Large intestine (tissue), 3 donors: ENCODE measurements around the gene LARP1B. TPM values are rescaled to one million over a fixed set of nuclear protein-coding genes. Genes with fewer than 3 reads are reported as not detected.
"Not testable (repeated sequence)": the region's sequence is repeated elsewhere in the genome, so short reads cannot be mapped to it uniquely, and the experiment has no call there.

Experiments
- DNase-seq, 2 donors: peaks; one replicate each; pipeline versions ENCODE4 v3.0.0 to v3.0.0-alpha.2; 2013
- H3K27ac ChIP-seq: one replicate; pipeline ENCODE4 v1.5.1; 2013; ENCODE audit warnings: low read length
- H3K27me3 ChIP-seq: 2 replicates; pipeline ENCODE4 v1.6.1; 2013; ENCODE audit warnings: low read length; ENCODE audit not compliant: control insufficient read depth, insufficient read depth
- H3K36me3 ChIP-seq: 2 replicates; pipeline ENCODE4 v1.6.1; 2013; ENCODE audit warnings: low read length; ENCODE audit not compliant: control insufficient read depth, insufficient read depth
- H3K4me1 ChIP-seq: one replicate; pipeline ENCODE4 v1.6.1; 2013; ENCODE audit warnings: low read length; ENCODE audit not compliant: control insufficient read depth, insufficient read depth
- H3K4me3 ChIP-seq: one replicate; pipeline ENCODE4 v1.5.1; 2013; ENCODE audit warnings: low read length
- H3K9me3 ChIP-seq: one replicate; pipeline ENCODE4 v1.6.1; 2013; ENCODE audit warnings: mild to moderate bottlenecking, low read depth, low read length, moderate library complexity; ENCODE audit not compliant: control insufficient read depth
- WGBS: methylation state at CpG from one replicate; pipeline ENCODE4 v1.1.5; 2013; ENCODE audit warnings: low lambda C conversion rate; ENCODE audit not compliant: insufficient coverage; 5-methylcytosine and 5-hydroxymethylcytosine counted together
- polyA plus RNA-seq: library from polyadenylated mRNA; unstranded; fragments of 120-200 nt; gene quantifications from one replicate; pipeline ENCODE4 v1.2.1, GENCODE V29; 2013

The LARP1B gene
- polyA plus RNA-seq, 1 donor = 26.0 TPM

- DNase-seq, H3K4me3 ChIP-seq, H3K9me3 ChIP-seq, H3K36me3 ChIP-seq, H3K27me3 ChIP-seq, H3K4me1 ChIP-seq, H3K27ac ChIP-seq: not testable (repeated sequence)
- WGBS = 100% methylated on average over 2 of the region's 10 CpGs
Observed at GRCh38 chr4:128055441-128056206, 5.5 kb upstream of the LARP1B start.

GRCh38 chr4:128056396-128056795, 4.7 kb upstream of the LARP1B start:
- no peak for DNase-seq
- Histone ChIP-seq H3K4me3 (no peak overlapping the region), H3K27ac (no peak overlapping the region), H3K9me3 (no peaks in the 10 kb centered on the region), H3K36me3 (no peaks in the 10 kb centered on the region), H3K27me3 (no peaks in the 10 kb centered on the region), H3K4me1 (no peaks in the 10 kb centered on the region)

GRCh38 chr4:128060121-128060698, 902 bp upstream of the LARP1B start:
- Histone ChIP-seq H3K27me3 (no peaks in the 10 kb centered on the region), H3K9me3 (no peaks in the 10 kb centered on the region), H3K36me3 (no peaks in the 10 kb centered on the region), H3K27ac (peak overlapping the region; percentile 96), H3K4me3 (peak overlapping the region; percentile 52), H3K4me1 (peaks cover 3% of the 10 kb centered on the region)
- 21% methylated on average over 8 of the region's 21 CpGs for WGBS
- no peak for DNase-seq

GRCh38 chr4:128061566-128062536, 739 bp downstream of the LARP1B start:
- Histone ChIP-seq H3K4me3 (peak overlapping the region; percentile 86), H3K27ac (peak overlapping the region; percentile 96), H3K4me1 (peaks cover 5% of the 10 kb centered on the region), H3K36me3 (no peaks in the 10 kb centered on the region), H3K27me3 (no peaks in the 10 kb centered on the region), H3K9me3 (no peaks in the 10 kb centered on the region)
- no CpG with 5 or more reads among the region's 101 CpGs for WGBS
- peak; percentile 63 to 84 for DNase-seq

GRCh38 chr4:128066453-128066820, 5.3 kb downstream of the LARP1B start:
- no CpG with 5 or more reads among the region's 10 CpGs for WGBS
- H3K27ac ChIP-seq, DNase-seq, H3K36me3 ChIP-seq, H3K9me3 ChIP-seq, H3K27me3 ChIP-seq, H3K4me3 ChIP-seq, H3K4me1 ChIP-seq: not testable (repeated sequence)

GRCh38 chr4:128068918-128069317, 7.8 kb downstream of the LARP1B start:
- H3K4me1 ChIP-seq = peaks cover 2% of the 10 kb centered on the region
- H3K27me3 ChIP-seq = no peaks in the 10 kb centered on the region
- no peak overlapping the region for H3K4me3 ChIP-seq
- WGBS = no CpG with 5 or more reads among the region's 3 CpGs
- H3K9me3 ChIP-seq = no peaks in the 10 kb centered on the region
- DNase-seq = peak in 1 of 2 donors; percentile 3
- no peak overlapping the region for H3K27ac ChIP-seq
- H3K36me3 ChIP-seq = no peaks in the 10 kb centered on the region

GRCh38 chr4:128076464-128076863, 15.4 kb downstream of the LARP1B start:
- no peak for DNase-seq
- H3K4me3 ChIP-seq = no peak overlapping the region
- H3K36me3 ChIP-seq = peaks cover 21% of the 10 kb centered on the region
- H3K4me1 ChIP-seq = no peaks in the 10 kb centered on the region
- no peak overlapping the region for H3K27ac ChIP-seq
- no peaks in the 10 kb centered on the region for H3K9me3 ChIP-seq
- no peaks in the 10 kb centered on the region for H3K27me3 ChIP-seq
- 94% methylated on average over 2 of the region's 4 CpGs for WGBS

- not testable (repeated sequence) for H3K9me3 ChIP-seq, H3K4me1 ChIP-seq, DNase-seq, H3K27ac ChIP-seq, H3K27me3 ChIP-seq, H3K4me3 ChIP-seq
- peaks cover 43% of the 10 kb centered on the region for H3K36me3 ChIP-seq
- no CpG with 5 or more reads among the region's 6 CpGs for whole genome bisulfite sequencing
Observed at GRCh38 chr4:128095293-128095692, 34.2 kb downstream of the LARP1B start.

- no peaks in the 10 kb centered on the region for H3K27me3 ChIP-seq
- no peak overlapping the region for H3K27ac ChIP-seq
- no peak overlapping the region for H3K4me3 ChIP-seq
- no peaks in the 10 kb centered on the region for H3K9me3 ChIP-seq
- no peaks in the 10 kb centered on the region for H3K4me1 ChIP-seq
- DNase-seq = no peak
- peaks cover 10% of the 10 kb centered on the region for H3K36me3 ChIP-seq
- no CpG with 5 or more reads among the region's 3 CpGs for WGBS
Observed at GRCh38 chr4:128107766-128108165, 46.7 kb downstream of the LARP1B start.

GRCh38 chr4:128123036-128123435, 61.9 kb downstream of the LARP1B start:
- DNase-seq = no peak
- Histone ChIP-seq H3K36me3 (peaks cover 12% of the 10 kb centered on the region), H3K4me1 (no peaks in the 10 kb centered on the region), H3K9me3 (no peaks in the 10 kb centered on the region), H3K4me3 (no peak overlapping the region), H3K27me3 (no peaks in the 10 kb centered on the region), H3K27ac (no peak overlapping the region)
- WGBS = 100% methylated on average over 1 of the region's 3 CpGs
